GM08714 (cell line): Measurements from ENCODE around the gene C17orf114.

Experiments
- H3K4me3 ChIP-seq: fragments of 200-500 bp; sonication (Bioruptor generic); 2 replicates; pipeline ENCODE4 v1.5.1; 2014; ENCODE audit warnings: mild to moderate bottlenecking, low read length, inconsistent platforms
- ZNF274 ChIP-seq: IDR thresholded peaks from 2 replicates; pipeline ENCODE4 v1.6.1; 2012; ENCODE audit warnings: mild to moderate bottlenecking, low read depth, low read length

Gene C17orf114

DNA sequence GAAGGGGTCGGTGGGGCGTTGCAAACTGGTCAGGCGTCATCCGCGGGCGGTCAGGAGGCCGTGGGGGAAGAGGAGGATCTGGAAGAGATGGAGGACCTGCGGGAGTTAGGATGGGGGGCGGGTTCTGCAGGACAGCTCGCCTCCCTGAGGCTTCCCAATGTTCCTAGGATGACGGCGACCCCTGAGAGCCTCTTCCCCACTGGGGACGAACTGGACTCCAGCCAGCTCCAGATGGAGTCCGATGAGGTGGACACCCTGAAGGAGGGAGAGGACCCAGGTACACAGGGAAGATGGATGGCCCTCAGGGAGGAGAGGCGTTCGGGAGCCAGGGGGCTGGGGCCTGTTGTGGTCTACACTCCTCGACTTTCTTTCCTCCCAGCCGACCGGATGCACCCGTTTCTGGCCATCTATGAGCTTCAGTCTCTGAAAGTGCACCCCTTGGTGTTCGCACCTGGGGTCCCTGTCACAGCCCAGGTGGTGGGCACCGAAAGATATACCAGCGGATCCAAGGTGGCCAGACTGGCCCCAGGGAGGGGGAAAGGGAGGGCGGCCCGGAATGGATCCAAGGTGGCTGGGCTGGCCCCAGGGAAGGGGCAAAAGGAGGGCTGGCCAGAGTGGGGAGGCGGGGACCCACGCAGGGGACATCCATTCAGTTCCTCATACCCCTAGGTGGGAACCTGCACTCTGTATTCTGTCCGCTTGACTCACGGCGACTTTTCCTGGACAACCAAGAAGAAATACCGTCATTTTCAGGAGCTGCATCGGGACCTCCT, 5.7 kb upstream of the C17orf114 start:
- peak overlapping the region; percentile 92; the same call in 1 of the 2 replicates for H3K4me3 ChIP-seq
- TF ChIP-seq ZNF274, result no peak

DNA sequence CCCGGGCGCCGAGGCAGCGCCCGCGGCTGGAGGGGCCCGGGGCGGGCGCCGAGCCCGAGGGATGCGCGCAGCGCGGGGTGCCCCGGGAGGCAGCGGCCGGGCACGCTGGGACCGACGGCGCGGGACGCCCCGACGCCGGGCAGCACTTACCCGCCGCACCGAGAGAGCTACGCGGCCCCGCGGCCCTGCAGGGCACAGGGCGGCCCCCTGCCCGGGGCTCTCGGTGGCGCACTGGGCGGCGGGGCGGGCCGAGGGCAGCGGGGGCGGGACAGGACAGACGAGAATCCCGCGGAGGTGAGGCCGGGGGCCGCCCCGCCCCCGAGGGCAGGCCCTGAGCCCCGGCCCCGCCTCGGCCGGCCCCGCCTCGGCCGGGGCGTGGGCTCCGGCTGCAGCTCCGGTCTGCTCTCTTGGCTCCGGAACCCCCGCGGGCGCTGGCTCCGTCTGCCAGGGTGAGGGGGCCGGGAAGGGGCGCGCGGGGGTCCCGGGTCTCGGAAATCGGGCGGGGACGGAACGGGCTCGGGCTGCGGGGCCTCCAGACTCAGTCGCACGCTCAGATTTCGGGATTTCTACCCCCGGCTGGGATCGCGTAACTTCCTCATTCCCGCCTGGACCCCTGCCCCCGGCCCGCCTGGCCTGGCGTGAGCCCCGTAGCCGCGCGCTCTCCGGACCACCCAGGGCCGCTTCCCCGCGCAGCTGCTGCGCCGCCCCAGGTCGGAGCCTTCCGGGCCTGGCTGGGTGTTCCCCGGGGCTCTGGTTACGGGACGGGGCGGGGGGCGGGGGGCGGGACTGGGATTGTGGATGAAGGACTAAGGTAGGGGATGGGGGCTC, 4.9 kb upstream of the C17orf114 start, which contains the start of gene PLD2:
PLD2 (plus strand) TSS at position 376 of the 828 bp plus-strand sequence. CDS start 621 bp downstream, outside the sequence.
- TF ChIP-seq ZNF274, result no peak
- peak within 1 kb of the TSS; percentile 92 for H3K4me3 ChIP-seq

DNA sequence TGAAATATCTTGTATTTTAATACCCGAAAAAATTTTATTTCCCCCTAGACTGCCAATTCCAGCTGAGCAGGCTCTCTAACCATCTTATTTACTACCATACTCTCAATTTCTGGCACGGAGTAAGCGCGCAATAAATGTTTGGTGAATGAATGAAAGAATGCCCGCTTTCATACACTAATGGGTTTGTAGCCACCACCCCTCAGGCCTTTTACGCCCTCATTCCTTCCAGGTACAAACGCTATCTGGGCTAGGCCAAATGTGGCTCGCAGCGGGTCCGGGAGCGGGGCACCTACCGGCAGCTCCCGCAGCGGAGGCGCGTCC, 4.3 kb upstream of the C17orf114 start:
- TF ChIP-seq ZNF274, result no peak
- peak overlapping the region; percentile 92 for H3K4me3 ChIP-seq

DNA sequence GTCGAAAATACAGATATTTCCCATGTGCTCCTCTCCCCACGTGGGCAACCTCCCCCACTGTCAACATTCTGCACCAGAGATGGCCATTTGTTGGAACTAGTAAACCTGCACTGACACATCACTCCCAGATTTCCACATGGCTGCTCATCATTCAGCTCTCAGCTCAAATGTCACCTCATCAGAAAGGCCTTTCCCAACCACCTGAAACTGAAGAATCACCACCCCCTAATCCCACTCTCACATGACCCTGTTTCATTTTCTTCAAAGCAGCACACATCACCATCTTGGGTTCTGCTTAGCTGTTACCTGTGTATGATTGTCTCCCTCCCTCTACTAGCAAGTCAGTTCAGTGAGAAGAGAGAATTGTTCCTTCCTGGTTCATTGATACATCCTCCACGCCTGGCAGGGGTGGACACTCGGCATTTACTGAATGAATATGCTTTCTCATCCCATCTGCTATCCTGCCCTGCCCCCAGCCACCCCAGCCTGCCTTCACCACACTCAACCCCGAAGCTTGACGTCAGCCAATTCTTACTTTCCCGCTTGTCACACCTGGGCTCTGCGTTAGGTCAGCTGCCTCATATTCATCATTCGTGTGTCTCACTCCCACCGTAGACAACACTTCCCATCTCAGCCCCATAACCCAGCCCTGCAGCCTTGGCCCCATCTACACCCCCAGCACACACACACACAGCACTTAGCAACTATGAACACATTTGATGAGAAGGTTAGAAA, 1.5 kb downstream of the C17orf114 start:
- TF ChIP-seq ZNF274, result no peak
- no peak overlapping the region for H3K4me3 ChIP-seq

DNA sequence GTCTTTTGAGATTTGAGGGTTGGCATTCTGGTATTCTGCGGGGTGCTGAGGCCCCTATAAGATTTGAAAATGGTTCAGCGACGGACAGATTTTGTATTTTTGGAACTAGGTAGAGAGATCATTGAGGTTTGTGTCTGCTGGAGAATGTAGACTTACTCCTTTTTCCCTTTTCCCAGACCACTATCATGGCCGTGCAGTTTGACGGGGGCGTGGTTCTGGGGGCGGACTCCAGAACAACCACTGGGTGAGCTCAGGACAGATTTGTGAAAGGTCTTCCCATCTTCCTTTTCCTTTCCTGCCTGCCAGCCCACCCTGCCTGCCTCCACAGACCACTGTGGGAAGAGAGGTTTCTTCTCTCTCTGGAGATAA, 5.6 kb downstream of the C17orf114 start:
- H3K4me3 ChIP-seq, result peak overlapping the region; percentile 87

DNA sequence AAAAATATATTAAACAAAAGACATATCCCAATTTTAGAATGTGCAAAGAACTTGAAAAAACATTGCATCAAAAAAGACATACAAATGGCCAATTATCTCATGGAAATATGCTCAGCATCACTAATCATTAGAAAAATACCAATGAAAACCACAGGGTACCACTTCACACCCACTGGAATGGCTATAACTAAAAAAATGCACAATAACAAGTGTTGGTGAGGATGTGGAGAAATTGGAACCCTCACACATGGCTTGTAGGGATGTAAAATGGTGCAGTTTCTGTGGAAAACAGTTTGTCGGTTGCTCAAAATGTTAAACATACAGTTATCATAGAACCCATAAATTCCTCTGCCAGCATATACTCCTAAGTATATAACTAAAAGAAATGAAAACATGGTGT, 7.0 kb downstream of the C17orf114 start:
- H3K4me3 ChIP-seq, result no peak overlapping the region
- no peak for TF ChIP-seq ZNF274

More for the DNA sequence above, 5.6 kb downstream of the C17orf114 start:
- TF ChIP-seq ZNF274, result no peak

DNA sequence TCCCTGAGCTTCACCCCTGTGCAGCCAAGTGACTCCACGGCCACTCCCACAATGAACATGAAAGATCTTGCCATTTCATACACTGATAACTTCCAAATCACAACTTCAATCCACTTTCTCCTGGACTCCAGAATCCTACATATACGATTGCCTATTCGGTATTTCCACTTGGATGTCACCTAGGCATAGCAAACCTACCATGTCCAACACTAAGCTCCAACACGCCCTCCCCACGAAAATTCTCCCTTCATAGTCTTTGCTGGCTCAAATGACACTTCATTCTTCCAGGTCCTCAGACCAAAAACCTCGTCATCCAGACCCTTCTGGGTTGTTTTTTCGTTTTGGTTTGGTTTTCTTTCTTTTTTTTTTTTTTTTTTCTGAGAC, 11.4 kb downstream of the C17orf114 start:
- H3K4me3 ChIP-seq, result peak overlapping the region; percentile 67; the same call in 1 of the 2 replicates

DNA sequence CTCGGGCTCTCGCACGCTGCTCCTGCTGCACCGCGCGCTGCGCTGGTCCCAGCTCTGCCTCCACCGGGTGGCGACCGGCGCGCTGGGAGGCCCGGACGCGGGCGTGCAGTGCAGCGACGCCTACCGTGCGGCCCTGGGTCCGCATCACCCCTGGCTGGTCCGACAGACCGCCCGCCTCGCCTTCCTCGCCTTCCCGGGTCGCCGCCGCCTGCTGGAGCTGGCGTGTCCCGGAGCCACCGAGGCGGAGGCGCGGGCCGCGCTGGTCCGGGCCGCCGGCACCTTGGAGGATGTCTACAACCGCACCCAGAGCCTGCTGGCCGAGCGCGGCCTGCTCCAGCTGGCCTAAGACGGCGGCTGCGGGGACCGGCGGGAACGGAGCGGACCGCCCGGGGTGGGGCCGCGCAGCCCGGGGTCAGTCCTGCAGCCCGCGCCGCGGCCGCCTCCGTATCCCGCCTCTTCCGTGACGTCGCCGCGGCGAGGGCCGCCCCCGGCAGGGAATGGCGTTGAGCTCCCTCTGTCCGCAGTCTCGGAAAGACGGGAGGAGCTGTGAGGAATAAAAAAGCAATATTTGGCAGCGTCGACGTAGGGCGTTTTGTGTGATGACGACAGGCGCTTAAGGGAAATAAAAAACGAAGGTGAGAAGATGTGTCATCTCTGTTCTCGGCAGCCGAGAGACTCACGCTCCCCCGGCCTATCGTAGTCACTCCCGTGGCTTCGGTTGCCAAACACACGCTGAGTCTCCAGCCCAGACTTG, 12.0 kb downstream of the C17orf114 start:
- TF ChIP-seq ZNF274, result no peak
- peak overlapping the region; percentile 67; the same call in 1 of the 2 replicates for H3K4me3 ChIP-seq

More for the DNA sequence above, 11.4 kb downstream of the C17orf114 start:
- no peak for TF ChIP-seq ZNF274

DNA sequence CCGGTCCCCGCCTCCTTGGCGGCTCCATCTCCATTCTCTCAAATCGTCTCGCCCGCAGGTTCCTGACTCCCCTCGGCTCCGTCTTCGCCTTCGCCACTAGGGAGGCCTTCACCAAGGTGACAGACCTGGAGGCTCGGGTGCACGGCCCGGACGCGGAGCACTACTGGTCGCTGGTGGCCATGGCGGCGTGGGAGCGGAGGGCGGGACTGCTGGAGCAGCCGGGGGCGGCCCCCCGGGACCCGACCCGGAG, 12.5 kb downstream of the C17orf114 start:
- no peak for TF ChIP-seq ZNF274
- H3K4me3 ChIP-seq, result peak overlapping the region; percentile 67; the same call in 1 of the 2 replicates

DNA sequence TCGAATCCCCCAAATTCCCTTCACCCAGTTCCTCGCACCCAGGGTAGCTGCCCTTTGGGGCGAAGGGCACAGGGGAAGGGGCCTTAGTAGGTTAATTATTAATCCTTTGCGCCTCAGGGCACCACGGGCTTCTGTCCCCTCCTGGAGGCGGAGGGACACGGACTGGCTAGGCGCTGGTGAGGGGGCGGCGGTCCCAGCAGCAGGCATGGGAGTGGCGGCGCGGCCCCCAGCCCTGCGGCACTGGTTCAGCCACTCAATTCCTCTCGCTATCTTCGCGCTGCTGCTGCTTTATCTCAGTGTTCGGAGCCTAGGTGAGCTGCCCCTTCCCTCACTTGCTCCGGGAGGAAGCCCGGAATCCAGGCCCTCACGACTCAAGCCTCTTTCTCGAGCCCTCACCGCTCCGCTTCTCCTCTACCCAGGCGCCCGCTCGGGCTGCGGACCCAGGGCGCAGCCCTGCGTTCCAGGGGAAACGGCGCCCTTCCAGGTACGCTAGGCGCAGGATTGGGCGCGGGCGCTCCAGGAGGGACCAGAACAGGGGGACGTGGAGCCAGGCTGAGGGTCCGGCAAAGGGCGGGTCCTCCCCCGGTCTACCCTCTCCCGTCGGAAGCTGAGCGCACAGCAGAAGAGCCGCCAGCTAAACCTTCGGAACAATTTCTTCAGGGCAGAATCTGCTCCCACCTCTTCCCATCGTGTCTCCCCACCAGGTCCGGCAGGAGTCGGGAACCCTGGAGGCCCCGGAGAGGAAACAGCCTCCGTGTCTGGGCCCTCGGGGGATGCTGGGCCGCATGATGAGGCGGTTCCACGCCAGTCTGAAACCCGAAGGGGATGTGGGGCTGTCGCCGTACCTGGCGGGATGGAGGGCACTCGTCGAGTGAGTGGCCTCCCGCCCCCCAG, 13.1 kb downstream of the C17orf114 start, which contains the start of gene GLTPD2:
GLTPD2 (plus strand) TSS at position 158 of the 894 bp plus-strand sequence; CDS start at position 206, 48 bp downstream.
- no peak for TF ChIP-seq ZNF274
- H3K4me3 ChIP-seq, result peak within 1 kb of the TSS; percentile 67; the same call in 1 of the 2 replicates

DNA sequence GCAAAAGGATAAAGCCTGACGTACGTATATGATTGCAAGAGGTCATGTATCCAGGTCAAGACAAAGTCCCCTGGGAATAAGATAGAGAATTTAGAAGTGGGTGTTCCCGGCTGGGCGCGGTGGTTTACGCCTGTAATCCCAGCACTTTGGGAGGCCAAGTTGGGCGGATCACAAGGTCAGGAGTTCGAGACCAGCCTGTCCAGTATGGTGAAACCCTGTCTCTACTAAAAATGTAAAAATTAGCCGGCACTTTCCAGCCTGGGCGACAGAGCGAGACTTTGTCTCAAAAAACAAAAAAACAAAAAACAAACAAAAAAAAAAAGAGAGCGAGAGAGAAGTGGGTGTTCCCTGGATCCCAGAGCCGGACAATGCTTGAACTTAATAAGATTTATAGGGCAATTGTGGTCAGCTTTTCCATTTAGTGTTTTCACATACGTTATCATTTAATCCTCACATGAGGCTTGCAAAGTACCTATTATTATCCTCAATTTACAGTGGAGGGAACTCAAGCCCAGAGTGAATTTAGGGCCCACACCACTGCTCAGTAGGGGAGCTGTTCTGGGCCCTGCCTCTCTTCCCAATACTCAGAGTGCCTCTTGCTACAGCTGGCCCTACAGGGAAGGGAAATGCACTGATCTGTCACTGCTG, 13.8 kb downstream of the C17orf114 start:
- no peak for TF ChIP-seq ZNF274
- no peak overlapping the region for H3K4me3 ChIP-seq

DNA sequence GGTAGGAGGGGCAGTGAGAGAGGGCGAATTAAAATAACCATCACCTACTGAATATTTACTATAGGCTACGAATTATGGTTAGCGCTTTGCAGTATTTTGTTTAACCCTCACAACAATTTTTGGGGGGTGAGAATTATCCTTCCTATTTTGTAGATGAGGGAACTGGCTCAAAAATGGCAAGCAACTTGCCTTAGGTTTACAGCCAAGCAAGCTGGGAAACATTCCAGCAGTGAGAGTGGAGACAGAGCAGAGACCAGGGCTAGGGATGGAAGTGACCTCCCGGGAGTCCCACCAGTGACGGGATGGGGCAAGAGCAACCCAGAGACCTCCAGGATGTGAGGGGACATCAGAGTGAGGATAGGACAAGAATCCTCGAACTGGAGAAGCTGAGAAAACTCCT, 15.6 kb downstream of the C17orf114 start:
- TF ChIP-seq ZNF274, result no peak
- no peak overlapping the region for H3K4me3 ChIP-seq
